ENCODE results near the gene TNFRSF1A. TPM values are rescaled to one million over a fixed set of nuclear protein-coding genes. Genes with fewer than 3 reads are reported as not detected.

Gene TNFRSF1A
- total RNA-seq, 1 donor from 2014 or later = 528 TPM

DNA sequence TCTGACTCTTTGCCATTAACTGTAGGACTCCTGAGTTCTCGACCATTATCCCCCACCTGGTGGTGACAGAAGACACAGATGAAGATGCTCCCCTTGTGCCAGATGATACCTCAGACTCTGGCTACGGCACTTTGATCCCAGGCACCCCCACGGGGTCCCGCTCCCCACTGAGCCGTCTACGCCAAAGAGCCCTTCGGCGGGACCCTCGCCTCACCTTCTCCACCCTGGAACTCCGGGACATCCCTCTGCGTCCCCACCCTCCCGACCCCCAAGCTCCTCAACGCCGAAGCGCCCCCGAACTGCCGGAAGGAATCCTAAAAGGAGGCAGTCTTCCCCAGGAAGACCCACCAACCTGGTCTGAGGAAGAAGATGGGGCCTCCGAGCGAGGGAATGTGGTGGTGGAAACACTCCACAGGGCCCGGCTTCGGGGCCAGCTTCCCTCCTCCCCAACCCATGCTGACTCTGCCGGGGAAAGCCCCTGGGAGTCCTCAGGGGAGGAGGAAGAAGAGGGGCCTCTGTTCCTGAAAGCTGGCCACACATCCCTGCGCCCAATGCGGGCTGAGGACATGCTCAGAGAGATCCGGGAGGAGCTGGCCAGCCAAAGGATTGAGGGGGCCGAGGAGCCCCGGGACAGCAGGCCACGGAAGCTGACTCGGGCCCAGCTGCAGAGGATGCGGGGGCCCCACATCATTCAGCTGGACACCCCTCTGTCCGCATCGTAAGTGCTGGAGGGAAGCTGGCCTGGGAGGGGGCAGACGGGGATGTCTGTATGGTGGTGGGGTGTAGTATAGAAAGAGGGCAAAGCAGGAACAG lies 14.4 kb downstream of the TNFRSF1A start:
- peaks cover 5 to 40% of the 10 kb centered on the region in 2 donors for H3K4me1 ChIP-seq
- no peak for TF ChIP-seq CTCF (IDR thresholded peaks at IDR 0.05)
- DNase-seq (ENCODE audit: low spot score in 2 of 2) = no peak
- no peak overlapping the region for H3K4me3 ChIP-seq
- peaks cover 45 to 50% of the 10 kb centered on the region in 2 donors for H3K36me3 ChIP-seq
- no peaks in the 10 kb centered on the region for H3K27me3 ChIP-seq
- peak overlapping the region; percentile 35 to 60 for H3K27ac ChIP-seq
- intact Hi-C loops (cut with DNase I) = no loop called here
- H3K9me3 ChIP-seq = no peaks in the 10 kb centered on the region

- Histone ChIP-seq H3K9me3 (no peaks in the 10 kb centered on the region), H3K36me3 (peaks cover 37 to 42% of the 10 kb centered on the region in 2 donors), H3K27me3 (no peaks in the 10 kb centered on the region), H3K4me3 (no peak overlapping the region), H3K27ac (peak overlapping the region; percentile 35 to 60), H3K4me1 (peaks cover 5 to 40% of the 10 kb centered on the region in 2 donors)
- TF ChIP-seq CTCF (IDR thresholded peaks at IDR 0.05) = peak; percentile 27 to 64 (median 42)
- intact Hi-C loops (cut with DNase I) = no loop called here
- no peak for DNase-seq (ENCODE audit: low spot score in 2 of 2)
Measured at GRCh38 chr12:6326316-6327228, 15.3 kb downstream of the TNFRSF1A start.

DNA sequence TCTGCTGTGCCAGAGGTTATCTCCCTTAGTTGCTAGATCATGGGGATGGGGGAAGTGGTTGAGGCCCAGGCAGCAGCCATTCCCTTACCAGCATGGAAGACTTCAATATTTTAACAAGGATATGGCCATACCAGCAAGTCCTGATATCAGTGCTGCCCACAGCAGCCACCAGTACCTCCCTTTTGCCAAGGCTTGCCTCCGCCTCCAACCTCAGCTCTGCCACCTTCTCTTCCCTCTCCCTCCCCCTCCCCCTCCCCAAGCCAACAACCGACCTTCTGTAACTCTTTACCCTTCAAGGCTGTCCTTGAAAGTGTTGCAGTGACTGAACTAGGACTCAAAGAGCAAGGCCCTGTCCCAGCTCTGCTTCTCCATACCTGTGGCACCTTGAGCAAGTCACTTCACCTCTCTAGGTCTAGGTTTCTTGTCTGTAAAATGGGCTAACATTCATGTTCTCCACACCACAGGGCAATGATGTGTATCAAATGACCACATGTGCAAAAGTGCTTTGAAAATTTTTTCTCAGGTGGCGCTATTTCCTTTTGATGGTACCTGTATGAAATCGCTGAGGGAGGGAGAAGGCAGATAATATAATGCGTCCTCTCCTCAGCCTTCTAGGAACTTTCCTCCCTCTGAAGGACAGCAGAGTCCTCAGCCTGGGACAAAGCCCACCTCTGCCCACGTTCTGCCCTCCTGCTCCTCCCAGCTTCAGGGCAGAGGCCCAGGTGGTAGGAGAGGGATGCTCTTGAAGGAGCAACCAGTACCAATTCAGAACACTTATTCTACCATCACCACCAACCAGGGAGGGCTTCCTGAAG lies 16.7 kb downstream of the TNFRSF1A start:
- H3K4me1 ChIP-seq = peaks cover 5 to 30% of the 10 kb centered on the region in 2 donors
- intact Hi-C loops (cut with DNase I) = loop anchor here (5.0 kb wide), 2 partner anchors 57 to 127 kb away; partner anchors contain the start of genes LTBR and TAPBPL
- no peak for DNase-seq (ENCODE audit: low spot score in 2 of 2)
- peaks cover 22 to 27% of the 10 kb centered on the region in 2 donors for H3K36me3 ChIP-seq
- no peaks in the 10 kb centered on the region for H3K9me3 ChIP-seq
- no peak overlapping the region for H3K4me3 ChIP-seq
- H3K27me3 ChIP-seq = no peaks in the 10 kb centered on the region
- no peak for TF ChIP-seq CTCF (IDR thresholded peaks at IDR 0.05)
- peak overlapping the region; percentile 75 to 81 for H3K27ac ChIP-seq

DNA sequence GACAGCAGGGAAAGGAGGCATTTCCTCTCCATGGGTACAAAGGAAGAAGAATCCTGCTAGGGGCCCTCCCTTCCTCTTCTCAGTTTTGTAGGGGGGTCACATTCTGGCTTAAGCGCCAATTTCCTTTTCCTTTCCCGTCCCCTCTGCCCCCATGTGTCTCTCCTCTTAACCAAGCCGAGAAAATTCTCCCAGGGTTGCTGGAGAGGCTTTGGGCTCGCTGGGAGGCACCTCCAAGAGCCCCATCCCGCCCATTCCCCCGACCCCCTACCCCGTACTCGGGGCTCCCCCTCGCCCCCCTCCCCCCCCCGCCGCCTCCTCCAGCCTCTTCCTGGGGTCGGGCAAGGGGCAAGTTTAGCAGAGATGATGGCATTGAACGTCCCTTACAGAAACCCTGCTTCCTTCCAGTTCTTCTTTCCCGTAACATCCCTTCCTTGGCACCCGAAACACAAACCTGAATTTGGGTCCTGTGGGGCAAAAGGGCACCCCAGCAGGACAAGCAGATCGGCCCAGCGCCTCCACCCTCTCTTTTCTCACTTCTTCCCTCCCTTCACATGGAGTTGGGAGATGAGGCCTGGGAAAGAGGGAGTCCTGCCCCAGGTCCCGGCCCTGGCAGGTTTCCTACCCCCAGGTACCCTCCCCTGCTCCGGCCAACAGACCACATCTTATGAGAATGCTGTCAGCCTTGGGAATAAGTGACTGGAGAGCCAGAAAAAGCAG lies 17.7 kb downstream of the TNFRSF1A start:
- peak overlapping the region; percentile 75 to 81 for H3K27ac ChIP-seq
- peaks cover 5 to 30% of the 10 kb centered on the region in 2 donors for H3K4me1 ChIP-seq
- no peaks in the 10 kb centered on the region for H3K27me3 ChIP-seq
- no peak for TF ChIP-seq CTCF (IDR thresholded peaks at IDR 0.05)
- peak overlapping the region in 1 of 2 donors; percentile 44 for H3K4me3 ChIP-seq
- H3K36me3 ChIP-seq = peaks cover 12 to 18% of the 10 kb centered on the region in 2 donors
- intact Hi-C loops (cut with DNase I) = loop anchor here (2.0 to 5.0 kb wide), 4 partner anchors 58 to 141 kb away; partner anchors contain the start of genes LTBR and TAPBPL
- DNase-seq (ENCODE audit: low spot score in 2 of 2) = no peak
- H3K9me3 ChIP-seq = no peaks in the 10 kb centered on the region

Data from ascending aorta (tissue), 2 donors.